Measurements from ENCODE around the gene LAMC1. TPM values are rescaled to one million over a fixed set of nuclear protein-coding genes. Genes with fewer than 3 reads are reported as not detected.

The LAMC1 gene
- total RNA-seq, 1 experiment from 2014 or later = 113 TPM

GRCh38 chr1:183043872-183044854 is 20.9 kb downstream of the LAMC1 start:
- H3K27ac ChIP-seq (ENCODE audit: low read length) = no peak overlapping the region
- no peaks in the 10 kb centered on the region for H3K9me3 ChIP-seq (ENCODE audit: control insufficient read depth, insufficient read depth, low read depth, low read length)
- BruUV-seq (replicated peaks) = no TSS peak
- in situ Hi-C loops (cut with HindIII; ENCODE audit: low pct_unique_long_range_greater_than_20kb, low sequenced_read_pairs) (no loop called here), intact Hi-C loops (cut with micrococcal nuclease; ENCODE audit: unreplicated experiment) (no loop called here)
- no peak overlapping the region for H3K4me3 ChIP-seq (ENCODE audit: low read depth in 2 of 2, low read length in 2 of 2)
- H3K36me3 ChIP-seq (ENCODE audit: control insufficient read depth, insufficient read depth, low read length) = no peaks in the 10 kb centered on the region
- ATAC-seq (no peak; the same call in 1 of the 2 replicates), DNase-seq (ENCODE audit: low read depth, low spot score) (no peak)
- peaks cover 18% of the 10 kb centered on the region for H3K4me1 ChIP-seq (ENCODE audit: control insufficient read depth, insufficient read depth, low read length)
- no peaks in the 10 kb centered on the region for H3K27me3 ChIP-seq (ENCODE audit: control insufficient read depth, insufficient read depth, low read length)
- TF ChIP-seq CTCF (IDR thresholded peaks at IDR 0.05) (no peak), TCF7L2 (IDR thresholded peaks at IDR 0.05; ENCODE audit: low read depth, low read length) (no peak), REST (IDR thresholded peaks at IDR 0.05; ENCODE audit: insufficient read depth in 1 of 2, low read depth in 2 of 2, low read length in 1 of 2) (no peak), SIN3A (IDR thresholded peaks at IDR 0.05; ENCODE audit: borderline replicate concordance, insufficient read depth, low read depth, low read length) (no peak), POLR2AphosphoS5 (IDR thresholded peaks at IDR 0.05; ENCODE audit: low read depth, low read length) (no peak)
- POLR2A ChIA-PET = interaction anchor here (0.5 kb wide), 1 partner anchor 13 kb away, joined by 5 read pairs; no protein-coding TSS in a partner anchor
- CTCF ChIA-PET = interaction anchor here (0.5 kb wide), 1 partner anchor 12 kb away, joined by 3 read pairs; no protein-coding TSS in a partner anchor

GRCh38 chr1:183044893-183045649 is 21.9 kb downstream of the LAMC1 start:
- TF ChIP-seq SIN3A (IDR thresholded peaks at IDR 0.05; ENCODE audit: borderline replicate concordance, insufficient read depth, low read depth, low read length) = no peak
- TF ChIP-seq POLR2AphosphoS5 (IDR thresholded peaks at IDR 0.05; ENCODE audit: low read depth, low read length) = no peak
- no peak for TF ChIP-seq CTCF (IDR thresholded peaks at IDR 0.05)
- TF ChIP-seq TCF7L2 (IDR thresholded peaks at IDR 0.05; ENCODE audit: low read depth, low read length) = no peak
- no peak for TF ChIP-seq REST (IDR thresholded peaks at IDR 0.05; ENCODE audit: insufficient read depth in 1 of 2, low read depth in 2 of 2, low read length in 1 of 2)
- Histone ChIP-seq H3K4me1 (ENCODE audit: control insufficient read depth, insufficient read depth, low read length) (peaks cover 17% of the 10 kb centered on the region), H3K27ac (ENCODE audit: low read length) (no peak overlapping the region), H3K4me3 (ENCODE audit: low read depth in 2 of 2, low read length in 2 of 2) (no peak overlapping the region), H3K27me3 (ENCODE audit: control insufficient read depth, insufficient read depth, low read length) (no peaks in the 10 kb centered on the region), H3K36me3 (ENCODE audit: control insufficient read depth, insufficient read depth, low read length) (no peaks in the 10 kb centered on the region), H3K9me3 (ENCODE audit: control insufficient read depth, insufficient read depth, low read depth, low read length) (no peaks in the 10 kb centered on the region)
- in situ Hi-C loops (cut with HindIII; ENCODE audit: low pct_unique_long_range_greater_than_20kb, low sequenced_read_pairs) = no loop called here
- intact Hi-C loops (cut with micrococcal nuclease; ENCODE audit: unreplicated experiment) = no loop called here
- ChIA-PET CTCF (no interaction called here), POLR2A (interaction anchor here (0.5 kb wide), 1 partner anchor 14 kb away, joined by 5 read pairs; no protein-coding TSS in a partner anchor)
- BruUV-seq (replicated peaks) = no TSS peak
- no peak for DNase-seq (ENCODE audit: low read depth, low spot score)
- ATAC-seq = no peak

Measured in Panc1 (cell line).